Activated T-helper 2 cell treated with anti-CD3 and anti-CD28 coated beads, Interferon-gamma antibody, Interleukin-2, Interleukin-4, amounts not matched to agents 10 μg/mL and 5 μg/mL and 100 μg/mL, durations not matched to agents 14 hours and 24 hours and 36 hours (primary cell): Measurements from ENCODE around the gene ACTR2. TPM values are rescaled to one million over a fixed set of nuclear protein-coding genes. Genes with fewer than 3 reads are reported as not detected.
"Not testable (repeated sequence)": the region's sequence is repeated elsewhere in the genome, so short reads cannot be mapped to it uniquely, and the experiment has no call there.

Source experiments
- DNase-seq: peaks from one replicate; pipeline ENCODE4 v3.0.0; 2021; ENCODE audit warnings: low spot score
- H3K27ac Mint-ChIP-seq: one replicate; pipeline ENCODE4 v1.8.0; 2021; ENCODE audit warnings: mixed read lengths
- H3K27me3 Mint-ChIP-seq: one replicate; pipeline ENCODE4 v1.8.0; 2021; ENCODE audit warnings: low read depth, mixed read lengths
- H3K36me3 Mint-ChIP-seq: one replicate; pipeline ENCODE4 v1.8.0; 2021; ENCODE audit warnings: low read depth, mixed read lengths
- H3K4me1 Mint-ChIP-seq: one replicate; pipeline ENCODE4 v1.8.0; 2021; ENCODE audit warnings: low read depth, mixed read lengths
- H3K4me3 Mint-ChIP-seq: one replicate; pipeline ENCODE4 v1.8.0; 2021; ENCODE audit warnings: low read depth, mild to moderate bottlenecking, moderate library complexity, mixed read lengths
- H3K9me3 Mint-ChIP-seq: one replicate; pipeline ENCODE4 v1.8.0; 2021; ENCODE audit warnings: mixed read lengths
- intact Hi-C: fragments of 100-400 bp; cut with micrococcal nuclease; formaldehyde crosslinking; loops from one replicate; pipeline ENCODE4 v1.15.1; 2023
- total RNA-seq: library from RNA; stranded (reverse); gene quantifications from 2 replicates; pipeline ENCODE4 v1.2.3, GENCODE V29; 2022

The ACTR2 gene
- total RNA-seq, 1 donor from 2014 or later, result 350 TPM

- Mint-ChIP-seq H3K4me3 (no peak overlapping the region), H3K27ac (no peak overlapping the region), H3K9me3 (no peaks in the 10 kb centered on the region), H3K27me3 (no peaks in the 10 kb centered on the region), H3K36me3 (peaks cover 3% of the 10 kb centered on the region), H3K4me1 (peaks cover 14% of the 10 kb centered on the region)
- no peak for DNase-seq
- intact Hi-C loops, result no loop called here
Measured at GRCh38 chr2:65212115-65212514, 15.5 kb upstream of the ACTR2 start.

GRCh38 chr2:65212619-65213018 lies 15.0 kb upstream of the ACTR2 start:
- no peak overlapping the region for H3K27ac Mint-ChIP-seq

DNA sequence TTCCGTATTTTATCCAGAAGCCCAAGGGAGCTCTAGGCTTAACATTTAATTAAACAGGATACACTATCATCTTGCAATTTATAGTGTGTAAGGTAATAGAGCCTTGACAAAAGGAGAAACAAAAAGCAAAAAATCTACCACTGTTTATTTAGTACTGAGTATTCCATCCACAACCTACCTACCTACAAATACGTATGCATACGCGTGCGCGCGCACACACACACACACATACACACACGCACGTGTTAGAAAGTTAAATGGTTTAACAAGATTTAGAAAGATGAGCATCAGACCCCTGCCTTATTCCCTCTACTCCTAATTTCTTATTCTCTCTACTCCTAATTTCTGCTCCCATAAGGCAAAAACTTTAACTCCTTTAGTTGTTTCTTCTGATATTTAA lies 14.6 kb upstream of the ACTR2 start:
- Mint-ChIP-seq H3K36me3 (peaks cover 4% of the 10 kb centered on the region), H3K4me1 (peaks cover 14% of the 10 kb centered on the region), H3K9me3 (no peaks in the 10 kb centered on the region), H3K4me3 (no peak overlapping the region), H3K27ac (no peak overlapping the region), H3K27me3 (no peaks in the 10 kb centered on the region)
- intact Hi-C loops, result no loop called here
- DNase-seq, result no peak

More at GRCh38 chr2:65212619-65213018, 15.0 kb upstream of the ACTR2 start:
- H3K27me3 Mint-ChIP-seq, result no peaks in the 10 kb centered on the region
- DNase-seq, result no peak
- H3K9me3 Mint-ChIP-seq, result no peaks in the 10 kb centered on the region
- H3K36me3 Mint-ChIP-seq, result peaks cover 3% of the 10 kb centered on the region
- H3K4me3 Mint-ChIP-seq, result no peak overlapping the region
- intact Hi-C loops, result no loop called here
- peaks cover 14% of the 10 kb centered on the region for H3K4me1 Mint-ChIP-seq

DNA sequence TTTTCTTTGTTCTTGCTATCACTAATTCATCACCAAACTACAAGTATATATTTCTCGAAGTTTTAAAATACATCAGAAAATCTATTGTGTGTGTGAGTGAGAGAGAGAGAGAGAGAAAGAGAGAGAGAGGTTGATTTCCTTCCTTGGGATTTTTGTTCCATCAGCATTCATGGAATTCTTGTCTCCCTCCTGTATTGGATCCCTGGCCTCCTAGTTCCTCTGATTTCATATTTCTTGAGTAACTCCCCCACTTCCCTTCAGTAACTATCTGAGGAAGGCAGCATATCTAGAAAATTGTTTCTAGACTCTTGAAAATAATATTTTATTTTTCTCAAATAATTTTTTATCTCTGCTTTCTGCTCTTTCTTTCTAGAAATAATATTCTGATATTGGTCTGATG lies 13.3 kb upstream of the ACTR2 start:
- no peak for DNase-seq
- Mint-ChIP-seq H3K9me3 (no peaks in the 10 kb centered on the region), H3K36me3 (peaks cover 6% of the 10 kb centered on the region), H3K27me3 (no peaks in the 10 kb centered on the region), H3K4me1 (peaks cover 14% of the 10 kb centered on the region), H3K27ac (no peak overlapping the region), H3K4me3 (no peak overlapping the region)
- intact Hi-C loops, result no loop called here

- no peaks in the 10 kb centered on the region for H3K9me3 Mint-ChIP-seq
- no peak for DNase-seq
- no peak overlapping the region for H3K4me3 Mint-ChIP-seq
- peaks cover 14% of the 10 kb centered on the region for H3K4me1 Mint-ChIP-seq
- no peaks in the 10 kb centered on the region for H3K27me3 Mint-ChIP-seq
- peaks cover 6% of the 10 kb centered on the region for H3K36me3 Mint-ChIP-seq
- intact Hi-C loops, result no loop called here
- no peak overlapping the region for H3K27ac Mint-ChIP-seq
Measured at GRCh38 chr2:65214843-65215242, 12.8 kb upstream of the ACTR2 start.

GRCh38 chr2:65215946-65216345 lies 11.7 kb upstream of the ACTR2 start:
- no peak overlapping the region for H3K4me3 Mint-ChIP-seq
- peaks cover 14% of the 10 kb centered on the region for H3K4me1 Mint-ChIP-seq
- DNase-seq, result no peak
- intact Hi-C loops, result no loop called here
- H3K9me3 Mint-ChIP-seq, result no peaks in the 10 kb centered on the region
- no peak overlapping the region for H3K27ac Mint-ChIP-seq
- peaks cover 6% of the 10 kb centered on the region for H3K36me3 Mint-ChIP-seq
- H3K27me3 Mint-ChIP-seq, result no peaks in the 10 kb centered on the region

- Mint-ChIP-seq H3K9me3 (no peaks in the 10 kb centered on the region), H3K36me3 (peaks cover 4% of the 10 kb centered on the region), H3K4me3 (no peak overlapping the region), H3K27me3 (no peaks in the 10 kb centered on the region), H3K27ac (no peak overlapping the region), H3K4me1 (peaks cover 11% of the 10 kb centered on the region)
- intact Hi-C loops, result loop anchor here (10.0 kb wide), 1 partner anchor 1366 kb away; no protein-coding TSS in a partner anchor
- DNase-seq, result no peak
Measured at GRCh38 chr2:65220432-65221131, 7.0 kb upstream of the ACTR2 start.

- intact Hi-C loops, result loop anchor here (10.0 kb wide), 1 partner anchor 1366 kb away; no protein-coding TSS in a partner anchor
- H3K36me3 Mint-ChIP-seq, H3K27ac Mint-ChIP-seq, H3K4me1 Mint-ChIP-seq, DNase-seq, H3K4me3 Mint-ChIP-seq, H3K9me3 Mint-ChIP-seq, H3K27me3 Mint-ChIP-seq: not testable (repeated sequence)
Measured at GRCh38 chr2:65221275-65221674, 6.4 kb upstream of the ACTR2 start.

GRCh38 chr2:65227020-65227455 lies 593 bp upstream of the ACTR2 start:
- H3K4me1 Mint-ChIP-seq, result peaks cover 21% of the 10 kb centered on the region
- H3K36me3 Mint-ChIP-seq, result peaks cover 25% of the 10 kb centered on the region
- peak overlapping the region; percentile 96 for H3K27ac Mint-ChIP-seq
- peak overlapping the region; percentile 97 for H3K4me3 Mint-ChIP-seq
- intact Hi-C loops, result loop anchor here (1.0 to 10.0 kb wide), 8 partner anchors 74 to 1372 kb away; partner anchors contain the start of genes CEP68, PELI1, RAB1A and SLC1A4
- no peaks in the 10 kb centered on the region for H3K9me3 Mint-ChIP-seq
- no peaks in the 10 kb centered on the region for H3K27me3 Mint-ChIP-seq
- no peak for DNase-seq

DNA sequence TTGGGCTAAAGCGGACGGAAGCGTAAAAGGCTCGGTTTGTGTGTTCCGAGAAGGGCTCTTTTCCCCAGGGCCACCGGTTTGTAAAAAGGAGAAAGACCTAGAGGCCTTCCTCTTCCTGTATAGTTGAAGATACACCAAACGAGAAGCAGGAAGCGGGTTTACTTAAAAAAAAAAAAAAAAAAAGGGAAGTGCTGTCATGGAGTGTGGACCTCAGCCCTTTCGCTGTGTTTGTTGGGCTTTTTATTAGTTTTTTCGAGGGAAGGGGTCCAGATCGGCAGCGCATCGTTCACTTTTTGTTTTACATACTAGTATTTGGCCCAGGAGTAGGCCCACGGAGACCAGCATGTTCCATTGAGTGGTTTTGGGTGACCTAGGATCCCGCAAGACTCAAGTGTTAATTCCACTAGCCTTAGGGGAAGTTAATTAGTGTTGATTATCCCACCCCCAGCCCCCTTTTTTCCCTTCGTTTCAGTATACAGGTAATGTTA lies 676 bp downstream of the ACTR2 start:
- peak overlapping the region; percentile 98 for H3K4me3 Mint-ChIP-seq
- peak overlapping the region; percentile 92 for H3K27ac Mint-ChIP-seq
- H3K36me3 Mint-ChIP-seq, result peaks cover 34% of the 10 kb centered on the region
- no peaks in the 10 kb centered on the region for H3K27me3 Mint-ChIP-seq
- H3K9me3 Mint-ChIP-seq, result no peaks in the 10 kb centered on the region
- intact Hi-C loops, result loop anchor here (2.0 to 10.0 kb wide), 4 partner anchors 311 to 1374 kb away; partner anchors contain the start of genes AFTPH and PELI1
- DNase-seq, result peak; percentile 54
- H3K4me1 Mint-ChIP-seq, result peaks cover 30% of the 10 kb centered on the region

DNA sequence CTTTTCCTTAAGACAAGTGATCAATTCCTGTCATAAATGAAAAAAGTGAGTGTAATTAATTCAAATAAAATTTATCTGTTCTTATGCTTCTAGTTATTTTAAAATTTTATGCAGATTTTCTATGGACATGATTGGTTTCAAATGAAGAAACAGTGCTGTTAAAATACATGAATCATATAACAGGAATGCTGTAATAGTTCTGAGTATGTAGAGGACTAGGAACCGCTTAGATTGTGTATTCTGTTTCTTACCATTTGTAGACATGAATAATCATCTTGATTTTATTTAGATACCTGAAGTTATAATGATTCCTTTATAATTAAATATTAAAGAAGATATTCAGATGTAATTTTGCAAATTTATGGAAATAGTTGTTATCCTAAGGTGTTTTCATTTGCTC lies 3.5 kb downstream of the ACTR2 start:
- Mint-ChIP-seq H3K27me3 (no peaks in the 10 kb centered on the region), H3K4me3 (no peak overlapping the region), H3K27ac (peak overlapping the region; percentile 38), H3K4me1 (peaks cover 37% of the 10 kb centered on the region), H3K36me3 (peaks cover 42% of the 10 kb centered on the region), H3K9me3 (no peaks in the 10 kb centered on the region)
- no peak for DNase-seq
- intact Hi-C loops, result no loop called here

GRCh38 chr2:65231892-65232477 lies 4.4 kb downstream of the ACTR2 start:
- Mint-ChIP-seq H3K4me3 (peak overlapping the region; percentile 56), H3K4me1 (peaks cover 29% of the 10 kb centered on the region), H3K36me3 (peaks cover 45% of the 10 kb centered on the region), H3K9me3 (no peaks in the 10 kb centered on the region), H3K27ac (peak overlapping the region; percentile 83), H3K27me3 (no peaks in the 10 kb centered on the region)
- no peak for DNase-seq
- intact Hi-C loops, result no loop called here

DNA sequence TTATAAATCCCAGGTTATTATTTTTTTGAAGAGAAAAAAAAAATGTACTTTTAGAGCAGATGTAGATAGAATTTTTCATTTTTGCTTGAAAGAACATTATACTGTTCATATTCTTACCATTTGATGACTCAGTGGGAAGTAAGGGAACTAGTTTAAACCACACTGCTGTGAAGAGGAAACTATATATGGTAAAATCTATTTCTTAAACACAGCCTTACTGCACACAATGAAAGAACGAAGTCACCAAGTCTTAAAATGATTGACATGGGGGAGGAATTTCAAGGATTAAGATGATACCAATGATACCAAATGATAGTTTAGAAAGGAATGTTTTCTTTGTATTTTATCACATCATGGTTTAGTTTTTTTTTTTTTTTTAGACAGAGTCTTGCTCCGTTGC lies 5.0 kb downstream of the ACTR2 start:
- peaks cover 44% of the 10 kb centered on the region for H3K36me3 Mint-ChIP-seq
- peak overlapping the region; percentile 83 for H3K27ac Mint-ChIP-seq
- H3K4me3 Mint-ChIP-seq, result peak overlapping the region; percentile 37
- intact Hi-C loops, result no loop called here
- no peak for DNase-seq
- H3K4me1 Mint-ChIP-seq, result peaks cover 29% of the 10 kb centered on the region
- H3K9me3 Mint-ChIP-seq, result no peaks in the 10 kb centered on the region
- no peaks in the 10 kb centered on the region for H3K27me3 Mint-ChIP-seq
